Tibial nerve (tissue), 3 donors: ENCODE data around the gene CTNNA3.

Source experiments
- POLR2A ChIP-seq, 2 donors: fragments of 450-650 bp; IDR thresholded peaks; one replicate each; pipeline ENCODE4 v1.6.1; 2017; ENCODE audit warnings: antibody characterized with exemption in 2 of 2, mild to moderate bottlenecking in 2 of 2, moderate library complexity in 2 of 2
- TF ChIP-seq, protein P1 (sequence below), 5 experiments: fragments of 200-600 bp in 3 of 5; fragments of 450-650 bp in 2 of 5; sonication (generic) in 3 of 5; IDR thresholded peaks; one replicate each; pipeline ENCODE4 v1.5.1; 2016 to 2019; ENCODE audit warnings: antibody characterized with exemption in 5 of 5, mild to moderate bottlenecking in 3 of 5, moderate library complexity in 2 of 5

DNA sequence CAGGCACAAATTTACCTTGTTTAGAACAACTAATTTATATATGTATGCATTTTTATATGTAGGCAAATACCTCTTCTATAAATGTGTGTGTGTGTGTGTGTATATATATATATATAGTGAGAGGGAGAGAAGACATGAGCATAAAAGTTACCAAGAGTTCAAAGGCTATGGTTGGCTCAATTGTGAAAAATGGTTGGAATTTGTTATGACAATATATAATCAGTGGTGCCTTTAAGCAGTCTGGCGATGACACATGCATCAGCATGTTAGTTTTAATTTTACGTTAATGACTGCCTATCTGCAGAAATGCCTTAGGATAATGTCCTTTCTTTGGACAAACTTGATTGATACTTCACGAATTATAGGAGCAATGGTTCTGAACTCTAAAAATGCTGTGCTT, 1750.9 kb downstream of the CTNNA3 start:
- TF ChIP-seq, protein P1, sequence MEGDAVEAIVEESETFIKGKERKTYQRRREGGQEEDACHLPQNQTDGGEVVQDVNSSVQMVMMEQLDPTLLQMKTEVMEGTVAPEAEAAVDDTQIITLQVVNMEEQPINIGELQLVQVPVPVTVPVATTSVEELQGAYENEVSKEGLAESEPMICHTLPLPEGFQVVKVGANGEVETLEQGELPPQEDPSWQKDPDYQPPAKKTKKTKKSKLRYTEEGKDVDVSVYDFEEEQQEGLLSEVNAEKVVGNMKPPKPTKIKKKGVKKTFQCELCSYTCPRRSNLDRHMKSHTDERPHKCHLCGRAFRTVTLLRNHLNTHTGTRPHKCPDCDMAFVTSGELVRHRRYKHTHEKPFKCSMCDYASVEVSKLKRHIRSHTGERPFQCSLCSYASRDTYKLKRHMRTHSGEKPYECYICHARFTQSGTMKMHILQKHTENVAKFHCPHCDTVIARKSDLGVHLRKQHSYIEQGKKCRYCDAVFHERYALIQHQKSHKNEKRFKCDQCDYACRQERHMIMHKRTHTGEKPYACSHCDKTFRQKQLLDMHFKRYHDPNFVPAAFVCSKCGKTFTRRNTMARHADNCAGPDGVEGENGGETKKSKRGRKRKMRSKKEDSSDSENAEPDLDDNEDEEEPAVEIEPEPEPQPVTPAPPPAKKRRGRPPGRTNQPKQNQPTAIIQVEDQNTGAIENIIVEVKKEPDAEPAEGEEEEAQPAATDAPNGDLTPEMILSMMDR (IDR thresholded peaks at IDR 0.05) = no peak
- TF ChIP-seq POLR2A (IDR thresholded peaks at IDR 0.05) = no peak
